Measurements from ENCODE around the gene KIAA1549. TPM values are rescaled to one million over a fixed set of nuclear protein-coding genes. Genes with fewer than 3 reads are reported as not detected.

KIAA1549 gene
- total RNA-seq, 2 experiments from 2014 or later, result not detected

DNA sequence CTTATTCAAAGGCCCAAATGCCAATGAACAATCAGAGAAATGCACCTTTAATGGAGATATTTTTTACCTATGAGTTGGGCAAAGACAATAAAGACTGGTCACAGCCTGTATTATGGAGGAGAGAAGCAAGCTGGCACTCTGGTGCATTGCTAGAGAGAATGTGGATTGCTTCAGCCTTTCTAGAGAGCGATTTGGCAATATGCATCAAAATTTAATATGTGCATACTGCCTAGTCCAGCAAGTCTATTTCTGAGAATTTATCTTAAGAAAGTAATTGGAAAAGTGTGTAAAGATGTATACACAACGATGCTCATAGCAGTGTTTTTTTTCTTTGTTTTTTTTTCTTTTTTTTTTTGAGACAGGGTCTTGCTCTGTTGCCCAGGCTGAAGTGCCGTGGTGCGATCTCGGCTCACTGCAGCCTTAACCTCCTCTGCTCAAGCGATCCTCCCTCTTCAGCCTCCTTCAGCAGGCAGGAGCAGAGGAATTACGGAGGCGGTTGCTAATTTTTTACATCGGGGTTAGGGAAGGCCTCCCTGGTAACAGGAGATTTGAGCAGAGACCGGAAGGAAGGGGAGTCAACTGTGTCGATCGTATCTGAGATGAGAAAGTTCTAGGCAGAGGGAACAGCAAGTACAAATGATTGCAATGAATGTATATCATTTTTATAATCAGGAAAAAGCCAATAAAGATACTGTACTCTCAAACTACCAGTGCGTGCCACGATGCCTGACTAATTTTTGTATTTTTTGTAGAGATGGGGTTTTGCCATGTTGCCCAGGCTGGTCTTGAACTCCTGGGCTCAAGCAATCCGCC is 16.4 kb downstream of the KIAA1549 start:
- intact Hi-C loops (cut with DNase I, micrococcal nuclease), result no loop called here
- H3K4me3 ChIP-seq (ENCODE audit: low read length), result no peak overlapping the region
- no peaks in the 10 kb centered on the region for H3K4me1 ChIP-seq (ENCODE audit: insufficient read depth, low read length)
- Mint-ChIP-seq H3K27me3 (peaks cover 13% of the 10 kb centered on the region), H3K9me3 (no peaks in the 10 kb centered on the region), H3K27ac (no peak overlapping the region), H3K36me3 (ENCODE audit: low read depth) (no peaks in the 10 kb centered on the region), H3K4me3 (no peak overlapping the region), H3K4me1 (ENCODE audit: low read depth) (peaks cover 4% of the 10 kb centered on the region)
- DNase-seq, result no peak
- TF ChIP-seq, protein P1, sequence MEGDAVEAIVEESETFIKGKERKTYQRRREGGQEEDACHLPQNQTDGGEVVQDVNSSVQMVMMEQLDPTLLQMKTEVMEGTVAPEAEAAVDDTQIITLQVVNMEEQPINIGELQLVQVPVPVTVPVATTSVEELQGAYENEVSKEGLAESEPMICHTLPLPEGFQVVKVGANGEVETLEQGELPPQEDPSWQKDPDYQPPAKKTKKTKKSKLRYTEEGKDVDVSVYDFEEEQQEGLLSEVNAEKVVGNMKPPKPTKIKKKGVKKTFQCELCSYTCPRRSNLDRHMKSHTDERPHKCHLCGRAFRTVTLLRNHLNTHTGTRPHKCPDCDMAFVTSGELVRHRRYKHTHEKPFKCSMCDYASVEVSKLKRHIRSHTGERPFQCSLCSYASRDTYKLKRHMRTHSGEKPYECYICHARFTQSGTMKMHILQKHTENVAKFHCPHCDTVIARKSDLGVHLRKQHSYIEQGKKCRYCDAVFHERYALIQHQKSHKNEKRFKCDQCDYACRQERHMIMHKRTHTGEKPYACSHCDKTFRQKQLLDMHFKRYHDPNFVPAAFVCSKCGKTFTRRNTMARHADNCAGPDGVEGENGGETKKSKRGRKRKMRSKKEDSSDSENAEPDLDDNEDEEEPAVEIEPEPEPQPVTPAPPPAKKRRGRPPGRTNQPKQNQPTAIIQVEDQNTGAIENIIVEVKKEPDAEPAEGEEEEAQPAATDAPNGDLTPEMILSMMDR (IDR thresholded peaks at IDR 0.05), result no peak
- no peak overlapping the region for H3K27ac ChIP-seq (ENCODE audit: low read depth in 1 of 2, low read length in 2 of 2)
- CTCF ChIA-PET, result no interaction called here
- POLR2A ChIA-PET, result no interaction called here
- no peaks in the 10 kb centered on the region for H3K36me3 ChIP-seq (ENCODE audit: insufficient read depth, low read length)
- no peaks in the 10 kb centered on the region for H3K27me3 ChIP-seq (ENCODE audit: control insufficient read depth in 1 of 2, insufficient read depth in 2 of 2, low read length in 2 of 2)
- no peaks in the 10 kb centered on the region for H3K9me3 ChIP-seq (ENCODE audit: control insufficient read depth in 1 of 2, insufficient read depth in 1 of 2, low read length in 2 of 2)
- no peak for ATAC-seq (ENCODE audit: poor library complexity)

DNA sequence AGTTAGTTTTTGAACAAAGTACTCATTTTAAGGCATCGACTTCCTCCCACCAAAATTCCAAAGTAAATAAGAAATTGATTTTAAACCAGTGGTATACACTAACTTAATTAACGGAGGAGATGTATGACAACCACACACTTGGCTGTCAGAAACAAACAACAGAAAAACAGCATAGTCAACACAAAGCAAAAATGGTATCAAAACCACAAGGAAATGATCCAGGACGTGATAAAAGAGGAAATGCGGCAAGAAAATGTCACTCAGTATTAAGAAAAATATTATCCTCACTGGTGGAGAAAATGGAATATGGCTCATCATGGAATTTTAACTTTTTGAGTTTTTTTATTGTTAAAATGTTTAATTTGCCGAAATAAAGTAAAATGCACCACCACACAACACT is 17.5 kb downstream of the KIAA1549 start:
- Mint-ChIP-seq H3K9me3 (no peaks in the 10 kb centered on the region), H3K27me3 (peaks cover 13% of the 10 kb centered on the region), H3K4me1 (ENCODE audit: low read depth) (peaks cover 4% of the 10 kb centered on the region), H3K27ac (no peak overlapping the region), H3K36me3 (ENCODE audit: low read depth) (no peaks in the 10 kb centered on the region), H3K4me3 (no peak overlapping the region)
- Histone ChIP-seq H3K27me3 (ENCODE audit: control insufficient read depth in 1 of 2, insufficient read depth in 2 of 2, low read length in 2 of 2) (no peaks in the 10 kb centered on the region), H3K9me3 (ENCODE audit: control insufficient read depth in 1 of 2, insufficient read depth in 1 of 2, low read length in 2 of 2) (no peaks in the 10 kb centered on the region), H3K36me3 (ENCODE audit: insufficient read depth, low read length) (no peaks in the 10 kb centered on the region), H3K4me1 (ENCODE audit: insufficient read depth, low read length) (no peaks in the 10 kb centered on the region), H3K4me3 (ENCODE audit: low read length) (no peak overlapping the region), H3K27ac (ENCODE audit: low read depth in 1 of 2, low read length in 2 of 2) (no peak overlapping the region)
- DNase-seq, result no peak
- TF ChIP-seq, protein P1 (IDR thresholded peaks at IDR 0.05), result no peak
- intact Hi-C loops (cut with DNase I, micrococcal nuclease), result no loop called here
- POLR2A ChIA-PET, result no interaction called here
- no peak for ATAC-seq (ENCODE audit: poor library complexity)
- CTCF ChIA-PET, result no interaction called here

DNA sequence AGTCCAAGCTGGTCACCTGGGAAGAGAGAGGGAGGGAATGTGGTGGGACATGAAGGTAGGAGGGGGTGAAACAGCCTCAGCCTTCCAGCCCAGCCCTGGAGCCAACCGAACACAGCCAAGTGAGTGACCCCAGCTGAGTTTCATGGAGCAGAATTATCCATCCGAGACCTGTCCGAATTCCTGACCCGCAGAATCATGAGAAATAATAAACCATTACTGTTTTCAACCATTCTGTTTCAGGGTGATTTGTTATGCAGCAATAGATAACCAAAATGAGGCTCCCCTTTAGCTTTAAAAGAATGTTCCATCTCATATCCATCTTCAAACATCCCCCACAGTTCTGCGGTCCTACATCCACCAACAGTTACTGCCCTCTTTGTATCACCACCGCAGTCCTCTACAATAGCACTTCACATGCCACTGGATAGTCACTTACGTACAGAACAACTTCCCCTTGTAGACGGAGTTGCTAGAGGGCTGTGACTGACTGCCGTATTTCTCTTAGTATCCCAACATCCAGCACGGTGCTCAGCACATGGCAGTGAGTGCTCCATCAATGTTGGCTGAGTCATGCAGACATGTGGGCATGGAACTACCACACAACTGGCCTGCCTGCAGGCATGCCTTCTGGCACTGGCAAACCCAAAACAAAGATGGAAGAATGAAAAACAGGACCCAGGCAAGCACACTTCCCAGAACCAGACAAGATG is 18.5 kb downstream of the KIAA1549 start:
- Histone ChIP-seq H3K27me3 (ENCODE audit: control insufficient read depth in 1 of 2, insufficient read depth in 2 of 2, low read length in 2 of 2) (no peaks in the 10 kb centered on the region), H3K9me3 (ENCODE audit: control insufficient read depth in 1 of 2, insufficient read depth in 1 of 2, low read length in 2 of 2) (no peaks in the 10 kb centered on the region), H3K4me3 (ENCODE audit: low read length) (no peak overlapping the region), H3K4me1 (ENCODE audit: insufficient read depth, low read length) (no peaks in the 10 kb centered on the region), H3K36me3 (ENCODE audit: insufficient read depth, low read length) (no peaks in the 10 kb centered on the region), H3K27ac (ENCODE audit: low read depth in 1 of 2, low read length in 2 of 2) (no peak overlapping the region)
- CTCF ChIA-PET, result no interaction called here
- Mint-ChIP-seq H3K27ac (no peak overlapping the region), H3K4me1 (ENCODE audit: low read depth) (peaks cover 4% of the 10 kb centered on the region), H3K36me3 (ENCODE audit: low read depth) (no peaks in the 10 kb centered on the region), H3K27me3 (peaks cover 13% of the 10 kb centered on the region), H3K4me3 (no peak overlapping the region), H3K9me3 (no peaks in the 10 kb centered on the region)
- DNase-seq, result no peak
- intact Hi-C loops (cut with DNase I, micrococcal nuclease), result no loop called here
- no peak for ATAC-seq (ENCODE audit: poor library complexity)
- TF ChIP-seq, protein P1 (IDR thresholded peaks at IDR 0.05), result no peak
- POLR2A ChIA-PET, result no interaction called here

Data from CD4-positive, alpha-beta T cell (primary cell).